Hypothalamus (tissue), 51 donors: ENCODE data around the gene ITGB5.
"Not testable (repeated sequence)": the region's sequence is repeated elsewhere in the genome, so short reads cannot be mapped to it uniquely, and the experiment has no call there.

Source experiments
- DNase-seq, 51 donors: peaks; one replicate each; lab custom pipeline; 2025; lab: John Stamatoyannopoulos, UW

ITGB5 gene

GRCh38 chr3:124793054-124793739, 94.0 kb downstream of the ITGB5 start:
- DNase-seq: no peak

- DNase-seq: no peak
Measured at GRCh38 chr3:124792341-124793040, 94.7 kb downstream of the ITGB5 start.

DNA sequence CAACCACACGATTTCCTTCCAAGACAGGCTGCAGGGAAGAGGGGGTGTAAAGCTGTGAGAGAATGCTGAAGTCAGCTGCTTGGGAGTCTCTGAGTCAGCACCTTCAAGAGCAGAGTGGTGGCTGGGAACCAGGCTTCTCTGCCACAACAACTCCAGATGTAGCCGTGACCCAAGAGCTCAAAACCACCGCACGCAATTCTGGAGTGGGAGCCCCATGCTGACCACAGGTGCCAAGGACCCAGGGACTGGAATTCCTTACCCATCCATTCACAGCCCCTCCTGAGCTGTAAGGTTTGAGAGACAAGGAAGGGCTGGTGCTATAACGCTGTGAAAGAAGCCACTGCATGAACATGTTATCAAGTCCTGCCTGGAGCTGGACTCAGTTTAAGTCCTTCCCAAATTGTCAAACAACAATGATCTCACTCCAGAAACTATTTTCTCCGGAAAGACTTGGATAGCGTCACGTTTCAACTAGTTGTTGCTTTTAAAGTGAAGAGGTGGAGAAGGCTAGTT, 95.5 kb downstream of the ITGB5 start:
- DNase-seq: peak in 7 of 51 donors; percentile 17 to 34 (median 28)

DNA sequence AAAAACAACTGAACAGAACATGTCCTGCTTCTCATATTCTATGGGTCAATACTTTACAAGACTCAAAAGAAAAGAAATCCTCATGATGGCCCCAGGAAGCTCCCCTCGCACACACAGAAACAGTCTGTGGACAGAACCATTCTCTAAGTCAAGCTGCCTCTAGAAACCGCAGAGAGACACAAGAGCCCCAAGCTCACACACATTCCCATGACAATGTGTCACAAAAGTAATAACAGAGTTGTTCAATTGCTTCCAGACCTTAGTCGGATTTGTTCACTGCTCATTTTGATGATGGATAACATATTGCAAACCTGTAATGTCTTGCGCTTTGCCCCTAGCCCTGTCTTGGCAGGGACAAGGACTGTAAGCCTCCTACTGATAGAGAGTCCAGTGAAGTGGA, 96.0 kb downstream of the ITGB5 start:
- no peak for DNase-seq

GRCh38 chr3:124789103-124789502, 98.1 kb downstream of the ITGB5 start:
- DNase-seq: not testable (repeated sequence)

GRCh38 chr3:124788254-124788745, 98.9 kb downstream of the ITGB5 start:
- no peak for DNase-seq

GRCh38 chr3:124787476-124788195, 99.5 kb downstream of the ITGB5 start:
- DNase-seq: peak in 3 of 51 donors; percentile 21 to 37 (median 30)

DNA sequence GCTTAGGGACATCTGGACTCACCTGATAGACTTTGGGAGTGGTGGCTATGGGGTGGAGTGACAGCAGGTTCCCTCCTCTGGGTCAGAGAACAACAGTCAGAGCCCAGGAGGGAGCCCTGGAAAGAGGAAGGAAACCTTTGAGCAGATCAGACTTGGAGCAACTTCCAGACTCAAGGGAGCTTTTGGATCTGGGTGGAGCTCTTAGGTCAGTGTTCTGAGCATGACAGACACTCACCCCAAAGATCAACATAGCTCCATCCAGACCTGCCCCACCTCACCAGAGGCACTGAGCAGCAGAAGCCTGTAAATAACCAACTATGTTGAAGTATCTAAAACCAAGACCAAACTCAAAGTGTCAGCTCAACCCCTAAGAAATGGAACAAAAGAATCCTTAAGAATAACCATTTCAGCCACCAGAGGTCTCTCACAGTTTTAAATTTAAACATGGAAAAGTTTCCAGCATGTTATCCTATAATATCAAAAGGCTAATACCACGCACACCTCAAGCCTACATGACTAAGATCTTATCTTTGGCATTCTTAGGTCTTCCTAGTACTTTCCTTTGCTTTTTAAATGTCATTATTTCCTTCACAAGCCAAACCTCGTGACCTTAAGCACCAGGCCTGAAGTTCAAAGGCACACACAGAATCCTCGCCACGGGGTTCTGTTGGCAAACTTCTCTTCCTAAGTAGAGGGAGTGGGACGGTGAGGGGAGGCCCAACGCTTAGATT, 100.5 kb downstream of the ITGB5 start:
- DNase-seq: peak in 1 of 51 donors; percentile 42

GRCh38 chr3:124785973-124786372, 101.2 kb downstream of the ITGB5 start:
- peak in 1 of 51 donors; percentile 42 for DNase-seq

- peak in 1 of 51 donors; percentile 14 for DNase-seq
Measured at GRCh38 chr3:124784686-124785382, 102.3 kb downstream of the ITGB5 start.

GRCh38 chr3:124783696-124784095, 103.5 kb downstream of the ITGB5 start:
- no peak for DNase-seq

- not testable (repeated sequence) for DNase-seq
Measured at GRCh38 chr3:124782377-124782712, 104.8 kb downstream of the ITGB5 start.

DNA sequence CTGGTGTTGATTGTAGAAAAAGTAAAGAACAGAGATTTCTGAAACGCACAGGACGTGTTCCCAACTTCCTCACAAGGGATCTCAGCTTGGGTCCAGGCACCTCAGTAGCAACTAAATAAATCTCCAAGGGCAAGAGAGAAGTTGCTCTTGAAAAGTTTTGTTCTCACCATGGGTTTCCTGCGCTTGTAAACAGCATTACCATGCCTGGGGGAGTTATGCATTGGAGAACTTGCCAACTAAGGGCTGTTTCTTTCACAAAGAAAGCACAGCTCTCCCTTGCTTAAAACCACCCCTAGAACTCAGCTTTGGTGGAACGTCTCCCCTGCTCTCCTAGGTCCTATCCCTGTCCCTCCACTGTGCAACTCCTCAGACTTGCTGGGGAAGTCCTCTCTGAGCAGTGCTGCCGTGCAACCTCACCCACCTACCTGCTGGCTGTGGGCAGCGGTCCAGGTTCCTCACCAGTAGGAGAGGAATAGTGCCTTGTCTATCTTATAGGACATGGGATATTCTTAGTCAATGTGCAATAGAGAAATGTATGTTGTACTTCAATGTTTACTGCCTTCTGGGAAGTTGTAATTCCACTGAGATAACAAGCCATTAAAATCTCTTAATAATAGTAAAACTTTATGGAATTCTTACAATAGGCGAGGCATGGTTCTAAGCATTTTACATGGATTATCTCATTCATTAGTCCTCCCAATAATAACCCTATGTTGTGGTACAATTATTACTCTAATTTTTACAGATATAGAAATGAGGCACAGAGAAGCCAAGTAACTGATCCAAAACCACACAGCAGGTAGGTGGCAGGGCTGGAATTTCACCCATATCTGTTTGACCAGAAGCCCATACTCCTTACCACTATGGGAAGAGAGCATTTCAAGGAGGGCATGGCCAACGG, 105.4 kb downstream of the ITGB5 start:
- no peak for DNase-seq

DNA sequence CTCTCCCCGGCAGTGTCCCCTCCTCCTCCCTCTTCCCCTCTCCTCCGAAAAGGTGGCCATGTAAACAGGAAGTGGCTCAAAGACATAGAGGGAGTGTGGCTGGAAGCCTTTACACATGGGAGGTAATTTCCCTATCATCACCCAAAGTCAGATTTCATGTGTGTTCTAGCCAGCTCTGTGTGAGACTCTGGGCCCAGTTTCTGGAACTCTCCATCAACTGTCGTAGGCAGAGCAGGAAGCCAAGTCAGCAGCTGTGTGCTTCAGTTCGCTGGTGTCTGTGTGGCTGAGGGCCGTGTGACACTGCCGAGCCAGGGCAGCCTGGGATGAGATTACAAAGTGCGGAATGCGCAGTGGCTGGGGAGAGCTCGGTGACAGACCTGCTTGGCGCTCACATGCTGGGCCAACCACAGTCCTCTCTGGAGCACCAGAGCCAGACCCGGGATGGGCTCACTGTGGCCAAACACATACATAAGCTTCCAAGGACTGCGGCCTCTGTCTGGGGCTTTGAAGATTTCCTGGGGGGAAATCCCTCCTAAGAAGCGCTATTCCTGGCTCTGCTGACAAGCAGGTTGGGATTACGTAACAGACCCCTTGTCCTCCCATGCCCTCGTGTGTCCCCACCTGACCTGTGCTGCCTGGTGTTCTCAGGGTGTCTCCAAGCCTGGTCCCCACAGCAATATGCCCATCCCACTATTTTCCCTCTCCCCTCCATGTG, 106.2 kb downstream of the ITGB5 start:
- peak in 43 of 51 donors; percentile 29 to 84 (median 64) for DNase-seq

GRCh38 chr3:124780356-124780755, 106.8 kb downstream of the ITGB5 start:
- DNase-seq: peak in 23 of 51 donors; percentile 12 to 66 (median 47)

GRCh38 chr3:124779751-124780191, 107.4 kb downstream of the ITGB5 start:
- DNase-seq: no peak

GRCh38 chr3:124779116-124779515, 108.0 kb downstream of the ITGB5 start:
- no peak for DNase-seq
